ENCODE results near the gene S1PR1.
A peak's percentile ranks its signal among the peaks of the same experiment; 100 is the strongest.

S1PR1 gene

GRCh38 chr1:101259744-101260148, 22.9 kb downstream of the S1PR1 start:
- Mint-ChIP-seq H3K27ac (no peak overlapping the region), H3K9me3 (no peaks in the 10 kb centered on the region), H3K36me3 (ENCODE audit: low read depth) (no peaks in the 10 kb centered on the region)

GRCh38 chr1:101260556-101261350, 23.9 kb downstream of the S1PR1 start:
- Mint-ChIP-seq H3K36me3 (ENCODE audit: low read depth) (no peaks in the 10 kb centered on the region), H3K4me3 (no peak overlapping the region), H3K4me1 (peaks cover 11% of the 10 kb centered on the region), H3K27me3 (ENCODE audit: low read depth) (no peaks in the 10 kb centered on the region), H3K27ac (no peak overlapping the region), H3K9me3 (no peaks in the 10 kb centered on the region)
- TF ChIP-seq CTCF (IDR thresholded peaks at IDR 0.05; ENCODE audit: unreplicated experiment in 3 of 3) = no peak

More at GRCh38 chr1:101259744-101260148, 22.9 kb downstream of the S1PR1 start:
- Mint-ChIP-seq H3K4me1 (peaks cover 11% of the 10 kb centered on the region), H3K27me3 (ENCODE audit: low read depth) (no peaks in the 10 kb centered on the region), H3K4me3 (no peak overlapping the region)
- no peak for TF ChIP-seq CTCF (IDR thresholded peaks at IDR 0.05; ENCODE audit: unreplicated experiment in 3 of 3)

GRCh38 chr1:101261623-101262022, 24.8 kb downstream of the S1PR1 start:
- TF ChIP-seq CTCF (IDR thresholded peaks at IDR 0.05; ENCODE audit: unreplicated experiment in 3 of 3) = no peak
- peaks cover 11% of the 10 kb centered on the region for H3K4me1 Mint-ChIP-seq
- H3K4me3 Mint-ChIP-seq = no peak overlapping the region
- no peaks in the 10 kb centered on the region for H3K36me3 Mint-ChIP-seq (ENCODE audit: low read depth)
- no peaks in the 10 kb centered on the region for H3K27me3 Mint-ChIP-seq (ENCODE audit: low read depth)
- H3K27ac Mint-ChIP-seq = no peak overlapping the region
- H3K9me3 Mint-ChIP-seq = no peaks in the 10 kb centered on the region

- no peaks in the 10 kb centered on the region for H3K27me3 Mint-ChIP-seq (ENCODE audit: low read depth)
- H3K36me3 Mint-ChIP-seq (ENCODE audit: low read depth) = no peaks in the 10 kb centered on the region
Measured at GRCh38 chr1:101262060-101262459, 25.2 kb downstream of the S1PR1 start.

GRCh38 chr1:101262630-101263348, 26.0 kb downstream of the S1PR1 start:
- peak overlapping the region in 2 of 3 experiments; percentile 3 to 82 for H3K27ac Mint-ChIP-seq
- no peak overlapping the region for H3K4me3 Mint-ChIP-seq
- TF ChIP-seq CTCF (IDR thresholded peaks at IDR 0.05; ENCODE audit: unreplicated experiment in 3 of 3) = no peak
- H3K36me3 Mint-ChIP-seq (ENCODE audit: low read depth) = no peaks in the 10 kb centered on the region
- no peaks in the 10 kb centered on the region for H3K9me3 Mint-ChIP-seq
- no peaks in the 10 kb centered on the region for H3K27me3 Mint-ChIP-seq (ENCODE audit: low read depth)
- H3K4me1 Mint-ChIP-seq = peaks cover 8% of the 10 kb centered on the region

More at GRCh38 chr1:101262060-101262459, 25.2 kb downstream of the S1PR1 start:
- H3K9me3 Mint-ChIP-seq = no peaks in the 10 kb centered on the region
- no peak overlapping the region for H3K4me3 Mint-ChIP-seq
- peak overlapping the region in 2 of 3 experiments; percentile 3 to 82 for H3K27ac Mint-ChIP-seq
- no peak for TF ChIP-seq CTCF (IDR thresholded peaks at IDR 0.05; ENCODE audit: unreplicated experiment in 3 of 3)
- peaks cover 9% of the 10 kb centered on the region for H3K4me1 Mint-ChIP-seq

Data from nephron (organoid).